Esophagus muscularis mucosa (tissue), 4 donors: ENCODE results near the gene POLR3C. TPM values are rescaled to one million over a fixed set of nuclear protein-coding genes. Genes with fewer than 3 reads are reported as not detected.
A peak's percentile ranks its signal among the peaks of the same experiment; 100 is the strongest.

Experiments used
- DNase-seq: peaks from one replicate; pipeline ENCODE4 v3.0.0-alpha.2; 2017; ENCODE audit errors: extremely low spot score
- H3K27ac ChIP-seq, 4 donors: fragments of 200-600 bp; sonication (generic); replicated peaks in 1 of 4; 1 replicate in 3 of 4; 2 replicates in 1 of 4; pipeline ENCODE4 v1.5.1; 2016 to 2019; ENCODE audit warnings: mild to moderate bottlenecking in 1 of 4
- H3K27me3 ChIP-seq, 4 donors: fragments of 200-600 bp; sonication (generic); one replicate each; pipeline versions ENCODE4 v1.5.1 to v1.6.0; 2016 to 2019
- H3K36me3 ChIP-seq, 4 donors: fragments of 200-600 bp; sonication (generic); one replicate each; pipeline ENCODE4 v1.5.1; 2016 to 2019
- H3K4me1 ChIP-seq, 4 donors: fragments of 200-600 bp; sonication (generic); one replicate each; pipeline ENCODE4 v1.5.1; 2016 to 2019
- H3K4me3 ChIP-seq, 4 donors: fragments of 200-600 bp; sonication (generic); 1 replicate in 2 of 4; 2 replicates in 2 of 4; pipeline ENCODE4 v1.5.1; 2016 to 2019; ENCODE audit warnings: mild to moderate bottlenecking in 4 of 4, moderate library complexity in 1 of 4
- H3K9me3 ChIP-seq, 4 donors: fragments of 200-600 bp; sonication (generic); 1 replicate in 3 of 4; 2 replicates in 1 of 4; pipeline ENCODE4 v1.5.1; 2016 to 2019
- CTCF ChIP-seq, 3 experiments: fragments of 200-600 bp in 2 of 3; fragments of 450-650 bp in 1 of 3; sonication (generic) in 2 of 3; IDR thresholded peaks; one replicate each; pipeline ENCODE4 v1.5.1; 2017 to 2019; ENCODE audit warnings: antibody characterized with exemption in 3 of 3, mild to moderate bottlenecking in 2 of 3, moderate library complexity in 1 of 3
- EP300 ChIP-seq: sonication (generic); formaldehyde crosslinking; IDR thresholded peaks from one replicate; pipeline ENCODE4 v1.6.1; 2017; ENCODE audit warnings: antibody characterized with exemption
- POLR2A ChIP-seq: fragments of 450-650 bp; IDR thresholded peaks from one replicate; pipeline ENCODE4 v1.6.1; 2017; ENCODE audit warnings: antibody characterized with exemption, moderate library complexity, mild to moderate bottlenecking, low read depth
- POLR2AphosphoS5 ChIP-seq, 2 donors: sonication (generic); formaldehyde crosslinking; IDR thresholded peaks; one replicate each; pipeline ENCODE4 v1.6.1; 2017; ENCODE audit warnings: antibody characterized with exemption in 2 of 2
- WGBS: methylation state at CpG from one replicate; pipeline ENCODE4 v1.1.5; 2018; 5-methylcytosine and 5-hydroxymethylcytosine counted together
- intact Hi-C: fragments of 100-400 bp; cut with DNase I; formaldehyde crosslinking; loops from one replicate; pipeline ENCODE4 v1.15.1; 2023
- total RNA-seq, 4 donors: library from RNA; depleted of rRNA; stranded (reverse); fragments of >200 nt; gene quantifications; one replicate each; pipeline versions ENCODE4 v1.1.0 to v1.2.1, GENCODE V29; 2016

POLR3C gene
- total RNA-seq, 4 donors from 2014 or later, result 22.3 to 34.1 (median 27.8) TPM

GRCh38 chr1:145877923-145878486 lies 54.0 kb downstream of the POLR3C start:
- Histone ChIP-seq H3K4me3 (no peak overlapping the region), H3K27ac (no peak overlapping the region), H3K4me1 (peaks cover 0 to 4% (median 3%) of the 10 kb centered on the region in 4 donors), H3K27me3 (no peaks in the 10 kb centered on the region), H3K9me3 (no peaks in the 10 kb centered on the region), H3K36me3 (no peaks in the 10 kb centered on the region)
- DNase-seq, result no peak
- 72% methylated on average over 4 of the region's 7 CpGs for WGBS
- intact Hi-C loops, result no loop called here
- TF ChIP-seq POLR2A, result no peak
- no peak for TF ChIP-seq EP300
- no peak for TF ChIP-seq CTCF (IDR thresholded peaks at IDR 0.05)
- no peak for TF ChIP-seq POLR2AphosphoS5 (IDR thresholded peaks at IDR 0.05)

GRCh38 chr1:145878724-145879123 lies 54.7 kb downstream of the POLR3C start:
- intact Hi-C loops, result no loop called here
- 96% methylated on average over 2 of the region's 2 CpGs for WGBS
- no peaks in the 10 kb centered on the region for H3K9me3 ChIP-seq
- TF ChIP-seq EP300 (no peak), POLR2AphosphoS5 (IDR thresholded peaks at IDR 0.05) (no peak), CTCF (IDR thresholded peaks at IDR 0.05) (no peak), POLR2A (no peak)
- H3K4me1 ChIP-seq, result no peaks in the 10 kb centered on the region
- no peak overlapping the region for H3K27ac ChIP-seq
- H3K4me3 ChIP-seq, result no peak overlapping the region
- H3K36me3 ChIP-seq, result no peaks in the 10 kb centered on the region
- no peak for DNase-seq
- no peaks in the 10 kb centered on the region for H3K27me3 ChIP-seq

GRCh38 chr1:145879775-145880174 lies 55.8 kb downstream of the POLR3C start:
- H3K36me3 ChIP-seq, result no peaks in the 10 kb centered on the region
- H3K4me3 ChIP-seq, result no peak overlapping the region
- no peak for TF ChIP-seq CTCF (IDR thresholded peaks at IDR 0.05)
- no peak for TF ChIP-seq EP300
- no peak for TF ChIP-seq POLR2A
- no peak for TF ChIP-seq POLR2AphosphoS5 (IDR thresholded peaks at IDR 0.05)
- H3K27me3 ChIP-seq, result no peaks in the 10 kb centered on the region
- no peaks in the 10 kb centered on the region for H3K9me3 ChIP-seq
- intact Hi-C loops, result no loop called here
- peaks cover 0 to under 1% (median 0%) of the 10 kb centered on the region in 4 donors for H3K4me1 ChIP-seq
- no peak for DNase-seq
- no peak overlapping the region for H3K27ac ChIP-seq
- WGBS, result 71% methylated on average over 5 of the region's 5 CpGs

GRCh38 chr1:145884675-145885074 lies 60.7 kb downstream of the POLR3C start:
- Histone ChIP-seq H3K4me1 (peaks cover 13 to 20% (median 15%) of the 10 kb centered on the region in 4 donors), H3K27me3 (no peaks in the 10 kb centered on the region), H3K27ac (no peak overlapping the region), H3K9me3 (no peaks in the 10 kb centered on the region), H3K36me3 (no peaks in the 10 kb centered on the region), H3K4me3 (no peak overlapping the region)
- TF ChIP-seq EP300 (no peak), CTCF (IDR thresholded peaks at IDR 0.05) (no peak), POLR2AphosphoS5 (IDR thresholded peaks at IDR 0.05) (no peak), POLR2A (no peak)
- no peak for DNase-seq
- intact Hi-C loops, result no loop called here
- WGBS, result 100% methylated on average over 1 of the region's 1 CpG

DNA sequence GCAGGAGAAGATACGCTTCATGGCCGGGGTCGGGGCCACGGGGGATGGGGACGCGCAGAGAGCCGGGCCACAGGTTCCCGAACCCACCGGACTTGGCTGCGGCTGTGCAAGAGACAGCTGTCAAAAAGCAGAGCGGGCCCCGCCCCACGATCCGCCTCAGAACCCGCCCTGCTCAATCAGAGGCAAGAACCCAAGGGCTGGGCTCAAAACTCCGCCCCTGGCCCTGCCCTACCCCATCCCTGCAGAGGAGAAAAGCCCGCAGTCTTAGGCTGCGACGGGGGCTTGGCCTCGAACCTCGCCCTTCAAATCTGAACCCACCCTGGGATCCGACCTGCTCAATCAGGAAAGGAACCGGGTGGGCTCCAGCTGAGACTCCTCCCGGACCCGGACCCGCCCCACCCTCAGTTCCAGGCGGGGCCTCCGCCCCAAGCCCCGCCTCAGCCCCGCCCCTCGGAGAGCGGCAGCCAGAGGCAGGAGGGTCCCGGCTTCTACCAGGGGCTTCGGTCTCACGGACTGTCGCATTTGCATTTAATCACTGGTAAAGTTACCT lies 61.8 kb downstream of the POLR3C start, which contains the start of gene ANKRD35:
Gene ANKRD35 (minus strand): TSS at position 129 of the 550 bp plus-strand sequence. CDS start 108 bp downstream, at position 21.
- H3K4me3 ChIP-seq, result peak within 1 kb of the TSS; percentile 65 to 75 (median 68)
- no peaks in the 10 kb centered on the region for H3K36me3 ChIP-seq
- WGBS, result 0% methylated on average over 10 of the region's 36 CpGs
- peak; percentile 95 for DNase-seq
- intact Hi-C loops, result no loop called here
- H3K9me3 ChIP-seq, result no peaks in the 10 kb centered on the region
- H3K27me3 ChIP-seq, result no peaks in the 10 kb centered on the region
- TF ChIP-seq CTCF (IDR thresholded peaks at IDR 0.05), result no peak
- no peak for TF ChIP-seq EP300
- no peak for TF ChIP-seq POLR2AphosphoS5 (IDR thresholded peaks at IDR 0.05)
- TF ChIP-seq POLR2A, result no peak
- peak within 1 kb of the TSS in 3 of 4 donors; percentile 28 to 48 (median 30) for H3K27ac ChIP-seq
- peaks cover 14 to 21% (median 15%) of the 10 kb centered on the region in 4 donors for H3K4me1 ChIP-seq
